SK-N-SH treated with all-trans-retinoic acid at 6 μM for 48 hours (cell line): ENCODE results near the gene RFX8.

Source experiments
- ATAC-seq: fragments of 200-7000 bp; cut with Tn5 transposase; 3 replicates; pipeline ENCODE4 v1.9.1; 2020; ENCODE audit warnings: mild to moderate bottlenecking, moderate library complexity
- ARNTL ChIP-seq: fragments of 450-650 bp; formaldehyde crosslinking; IDR thresholded peaks from 2 replicates; pipeline ENCODE4 v1.5.0; 2020; ENCODE audit warnings: low read depth, mild to moderate bottlenecking, moderate library complexity, borderline replicate concordance
- BACH2 ChIP-seq: fragments of 250-450 bp; sonication (Bioruptor Pico); IDR thresholded peaks from 2 replicates; pipeline ENCODE4 v1.9.0; 2021; ENCODE audit warnings: mild to moderate bottlenecking, borderline replicate concordance
- CSDC2 ChIP-seq: fragments of 250-450 bp; sonication (Bioruptor Pico); IDR thresholded peaks from 2 replicates; pipeline ENCODE4 v1.5.0; 2020; ENCODE audit warnings: mild to moderate bottlenecking, moderate library complexity
- ESRRG ChIP-seq: fragments of 250-450 bp; sonication (Bioruptor Pico); IDR thresholded peaks from 2 replicates; pipeline ENCODE4 v1.6.1; 2021; ENCODE audit warnings: mild to moderate bottlenecking
- GLIS3 ChIP-seq: fragments of 250-450 bp; sonication (Bioruptor Pico); IDR thresholded peaks from 2 replicates; pipeline ENCODE4 v1.5.0; 2020; ENCODE audit warnings: mild to moderate bottlenecking, moderate library complexity
- ISL1 ChIP-seq: fragments of 250-450 bp; sonication (Bioruptor Pico); IDR thresholded peaks from 2 replicates; pipeline ENCODE4 v2.1.2; 2022; ENCODE audit warnings: mild to moderate bottlenecking, moderate library complexity
- PPARA ChIP-seq: fragments of 250-450 bp; sonication (Bioruptor Pico); IDR thresholded peaks from 2 replicates; pipeline ENCODE4 v1.5.0; 2020; ENCODE audit warnings: mild to moderate bottlenecking, borderline replicate concordance
- RARB ChIP-seq: fragments of 250-450 bp; sonication (Bioruptor Pico); IDR thresholded peaks from 2 replicates; pipeline ENCODE4 v1.8.0; 2021; ENCODE audit warnings: mild to moderate bottlenecking, moderate library complexity
- SNAI2 ChIP-seq: fragments of 250-450 bp; sonication (Bioruptor Pico); IDR thresholded peaks from 2 replicates; pipeline ENCODE4 v1.5.0; 2020; ENCODE audit warnings: mild to moderate bottlenecking, moderate library complexity
- TCF4 ChIP-seq: fragments of 250-450 bp; sonication (Bioruptor Pico); IDR thresholded peaks from 2 replicates; pipeline ENCODE4 v1.8.0; 2021; ENCODE audit warnings: mild to moderate bottlenecking, moderate library complexity, borderline replicate concordance
- TOX ChIP-seq: fragments of 250-450 bp; sonication (Bioruptor Pico); IDR thresholded peaks from 2 replicates; pipeline ENCODE4 v1.8.0; 2021; ENCODE audit warnings: mild to moderate bottlenecking, moderate library complexity, borderline replicate concordance
- ZC3H10 ChIP-seq: fragments of 250-450 bp; sonication (Bioruptor Pico); IDR thresholded peaks from 2 replicates; pipeline ENCODE4 v1.5.1; 2021; ENCODE audit warnings: mild to moderate bottlenecking, moderate library complexity
- ZFP3 ChIP-seq: fragments of 250-450 bp; sonication (Bioruptor Pico); IDR thresholded peaks from 2 replicates; pipeline ENCODE4 v1.5.0; 2020; ENCODE audit warnings: mild to moderate bottlenecking, moderate library complexity
- ZFP30 ChIP-seq: fragments of 450-650 bp; formaldehyde crosslinking; IDR thresholded peaks from 2 replicates; pipeline ENCODE4 v1.5.0; 2022; ENCODE audit warnings: mild to moderate bottlenecking, moderate library complexity
- ZNF565 ChIP-seq: fragments of 450-650 bp; formaldehyde crosslinking; conservative IDR thresholded peaks from 2 replicates; pipeline ENCODE4 v1.5.0; 2020; ENCODE audit warnings: low read depth, mild to moderate bottlenecking, moderate library complexity
- ZNF70 ChIP-seq: fragments of 450-650 bp; formaldehyde crosslinking; IDR thresholded peaks from 2 replicates; pipeline ENCODE4 v1.5.0; 2020; ENCODE audit warnings: mild to moderate bottlenecking, moderate library complexity
- ZNF8 ChIP-seq: fragments of 450-650 bp; formaldehyde crosslinking; IDR thresholded peaks from 2 replicates; pipeline ENCODE4 v1.5.0; 2020; ENCODE audit warnings: mild to moderate bottlenecking, moderate library complexity
- TF ChIP-seq, protein P1 (sequence below): fragments of 250-450 bp; sonication (Bioruptor Pico); IDR thresholded peaks from 2 replicates; pipeline ENCODE4 v1.8.0; 2020; ENCODE audit warnings: mild to moderate bottlenecking, moderate library complexity, borderline replicate concordance
- TF ChIP-seq, protein P2 (sequence below): fragments of 250-450 bp; sonication (Bioruptor Pico); IDR thresholded peaks from 2 replicates; pipeline ENCODE4 v1.8.0; 2021; ENCODE audit warnings: low read depth, mild to moderate bottlenecking, moderate library complexity, borderline replicate concordance
- TF ChIP-seq, protein P3 (sequence below): fragments of 250-450 bp; sonication (Bioruptor Pico); IDR thresholded peaks from 2 replicates; pipeline ENCODE4 v1.5.1; 2020; ENCODE audit warnings: low read depth, mild to moderate bottlenecking, moderate library complexity
- TF ChIP-seq, protein P4 (sequence below): fragments of 250-450 bp; sonication (Bioruptor Pico); IDR thresholded peaks from 2 replicates; pipeline ENCODE4 v1.5.0; 2020; ENCODE audit warnings: mild to moderate bottlenecking, moderate library complexity

RFX8 gene

DNA sequence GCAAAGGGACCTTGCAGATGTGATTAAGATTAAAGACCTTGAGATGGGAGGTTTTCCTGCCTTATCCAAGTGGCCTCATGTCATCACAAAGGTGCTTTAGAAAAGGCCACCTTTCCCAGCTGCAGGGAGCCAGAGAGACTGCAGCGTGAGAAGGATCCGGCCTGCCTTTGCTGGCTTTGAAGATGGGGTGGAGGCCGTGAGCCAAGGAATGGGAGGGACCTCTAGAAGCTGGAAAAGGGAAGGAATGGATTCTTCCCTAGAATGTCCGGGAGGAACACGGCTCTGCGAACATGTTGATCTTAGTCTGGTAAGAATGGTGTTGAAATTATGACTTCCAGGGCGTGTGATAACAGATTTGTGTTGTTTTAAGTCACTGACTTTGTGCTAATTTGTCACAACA, 47.7 kb downstream of the RFX8 start:
- ATAC-seq: no peak
- TF ChIP-seq ZNF70 (CRISPR knock-in tag): no peak
- no peak for TF ChIP-seq CSDC2
- TF ChIP-seq ARNTL: no peak
- TF ChIP-seq TCF4: no peak
- TF ChIP-seq ZNF8 (CRISPR knock-in tag): no peak
- no peak for TF ChIP-seq ESRRG (CRISPR knock-in tag)
- TF ChIP-seq, protein P1, sequence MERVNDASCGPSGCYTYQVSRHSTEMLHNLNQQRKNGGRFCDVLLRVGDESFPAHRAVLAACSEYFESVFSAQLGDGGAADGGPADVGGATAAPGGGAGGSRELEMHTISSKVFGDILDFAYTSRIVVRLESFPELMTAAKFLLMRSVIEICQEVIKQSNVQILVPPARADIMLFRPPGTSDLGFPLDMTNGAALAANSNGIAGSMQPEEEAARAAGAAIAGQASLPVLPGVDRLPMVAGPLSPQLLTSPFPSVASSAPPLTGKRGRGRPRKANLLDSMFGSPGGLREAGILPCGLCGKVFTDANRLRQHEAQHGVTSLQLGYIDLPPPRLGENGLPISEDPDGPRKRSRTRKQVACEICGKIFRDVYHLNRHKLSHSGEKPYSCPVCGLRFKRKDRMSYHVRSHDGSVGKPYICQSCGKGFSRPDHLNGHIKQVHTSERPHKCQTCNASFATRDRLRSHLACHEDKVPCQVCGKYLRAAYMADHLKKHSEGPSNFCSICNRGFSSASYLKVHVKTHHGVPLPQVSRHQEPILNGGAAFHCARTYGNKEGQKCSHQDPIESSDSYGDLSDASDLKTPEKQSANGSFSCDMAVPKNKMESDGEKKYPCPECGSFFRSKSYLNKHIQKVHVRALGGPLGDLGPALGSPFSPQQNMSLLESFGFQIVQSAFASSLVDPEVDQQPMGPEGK (CRISPR knock-in tag): no peak
- TF ChIP-seq RARB (CRISPR knock-in tag): no peak
- TF ChIP-seq, protein P2, sequence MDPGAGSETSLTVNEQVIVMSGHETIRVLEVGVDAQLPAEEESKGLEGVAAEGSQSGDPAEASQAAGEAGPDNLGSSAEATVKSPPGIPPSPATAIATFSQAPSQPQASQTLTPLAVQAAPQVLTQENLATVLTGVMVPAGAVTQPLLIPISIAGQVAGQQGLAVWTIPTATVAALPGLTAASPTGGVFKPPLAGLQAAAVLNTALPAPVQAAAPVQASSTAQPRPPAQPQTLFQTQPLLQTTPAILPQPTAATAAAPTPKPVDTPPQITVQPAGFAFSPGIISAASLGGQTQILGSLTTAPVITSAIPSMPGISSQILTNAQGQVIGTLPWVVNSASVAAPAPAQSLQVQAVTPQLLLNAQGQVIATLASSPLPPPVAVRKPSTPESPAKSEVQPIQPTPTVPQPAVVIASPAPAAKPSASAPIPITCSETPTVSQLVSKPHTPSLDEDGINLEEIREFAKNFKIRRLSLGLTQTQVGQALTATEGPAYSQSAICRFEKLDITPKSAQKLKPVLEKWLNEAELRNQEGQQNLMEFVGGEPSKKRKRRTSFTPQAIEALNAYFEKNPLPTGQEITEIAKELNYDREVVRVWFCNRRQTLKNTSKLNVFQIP: no peak
- TF ChIP-seq ZNF565: no peak
- no peak for TF ChIP-seq PPARA (CRISPR knock-in tag)
- no peak for TF ChIP-seq TOX (CRISPR knock-in tag)
- TF ChIP-seq, protein P3, sequence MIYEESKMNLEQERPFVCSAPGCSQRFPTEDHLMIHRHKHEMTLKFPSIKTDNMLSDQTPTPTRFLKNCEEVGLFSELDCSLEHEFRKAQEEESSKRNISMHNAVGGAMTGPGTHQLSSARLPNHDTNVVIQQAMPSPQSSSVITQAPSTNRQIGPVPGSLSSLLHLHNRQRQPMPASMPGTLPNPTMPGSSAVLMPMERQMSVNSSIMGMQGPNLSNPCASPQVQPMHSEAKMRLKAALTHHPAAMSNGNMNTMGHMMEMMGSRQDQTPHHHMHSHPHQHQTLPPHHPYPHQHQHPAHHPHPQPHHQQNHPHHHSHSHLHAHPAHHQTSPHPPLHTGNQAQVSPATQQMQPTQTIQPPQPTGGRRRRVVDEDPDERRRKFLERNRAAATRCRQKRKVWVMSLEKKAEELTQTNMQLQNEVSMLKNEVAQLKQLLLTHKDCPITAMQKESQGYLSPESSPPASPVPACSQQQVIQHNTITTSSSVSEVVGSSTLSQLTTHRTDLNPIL: no peak
- no peak for TF ChIP-seq ISL1 (CRISPR knock-in tag)
- TF ChIP-seq, all 23 proteins: peak for 0

DNA sequence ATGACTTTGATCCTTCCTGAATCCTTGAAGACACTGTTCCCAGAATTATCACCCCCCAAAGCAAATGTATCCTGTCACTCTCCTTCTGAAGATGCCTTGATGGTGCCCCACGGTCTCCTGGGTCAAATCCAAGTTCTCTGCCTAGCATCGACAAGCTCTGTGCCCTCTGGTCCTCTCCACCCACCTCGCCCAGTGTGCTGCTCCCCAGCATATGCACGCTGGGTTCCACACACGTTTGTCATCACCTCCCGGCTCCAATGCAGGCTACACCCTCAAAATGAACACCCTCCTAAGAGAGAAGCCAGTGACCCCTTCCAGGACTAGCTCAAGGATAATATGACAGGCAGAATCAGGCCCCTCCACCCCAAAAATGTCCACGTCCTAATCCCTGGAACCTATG, 48.1 kb downstream of the RFX8 start:
- no peak for TF ChIP-seq RARB (CRISPR knock-in tag)
- TF ChIP-seq, all 23 proteins: peak for 0

DNA sequence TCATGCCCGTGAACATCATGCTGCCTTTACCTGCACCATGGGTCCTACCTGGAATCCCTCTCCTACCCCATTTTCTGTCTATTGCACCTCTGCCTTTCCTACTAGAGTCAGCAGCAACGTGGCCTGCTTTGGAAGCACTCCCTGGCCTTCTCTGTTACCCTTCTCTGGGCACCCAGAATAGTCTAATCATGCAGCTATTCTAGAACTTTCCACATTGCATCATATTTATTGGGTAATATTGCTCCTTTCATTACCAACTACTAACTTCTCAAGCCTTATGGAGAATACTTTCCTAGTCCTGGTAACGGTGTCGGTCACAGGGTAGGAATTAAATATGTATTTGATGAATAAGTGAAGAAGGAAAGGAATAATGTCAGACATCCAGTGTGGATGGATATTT, 54.3 kb downstream of the RFX8 start:
- ATAC-seq: no peak
- TF ChIP-seq ZC3H10 (CRISPR knock-in tag) (no peak), PPARA (CRISPR knock-in tag) (no peak), ISL1 (CRISPR knock-in tag) (no peak), BACH2 (CRISPR knock-in tag) (no peak), CSDC2 (no peak), GLIS3 (no peak), ZFP30 (CRISPR knock-in tag) (no peak), ZNF565 (no peak), ZFP3 (CRISPR knock-in tag) (no peak), ZNF8 (CRISPR knock-in tag) (no peak), TCF4 (no peak), TOX (CRISPR knock-in tag) (no peak), ESRRG (CRISPR knock-in tag) (no peak), SNAI2 (CRISPR knock-in tag) (no peak)
- TF ChIP-seq, protein P3: no peak
- TF ChIP-seq, protein P1 (CRISPR knock-in tag): no peak
- TF ChIP-seq, protein P4, sequence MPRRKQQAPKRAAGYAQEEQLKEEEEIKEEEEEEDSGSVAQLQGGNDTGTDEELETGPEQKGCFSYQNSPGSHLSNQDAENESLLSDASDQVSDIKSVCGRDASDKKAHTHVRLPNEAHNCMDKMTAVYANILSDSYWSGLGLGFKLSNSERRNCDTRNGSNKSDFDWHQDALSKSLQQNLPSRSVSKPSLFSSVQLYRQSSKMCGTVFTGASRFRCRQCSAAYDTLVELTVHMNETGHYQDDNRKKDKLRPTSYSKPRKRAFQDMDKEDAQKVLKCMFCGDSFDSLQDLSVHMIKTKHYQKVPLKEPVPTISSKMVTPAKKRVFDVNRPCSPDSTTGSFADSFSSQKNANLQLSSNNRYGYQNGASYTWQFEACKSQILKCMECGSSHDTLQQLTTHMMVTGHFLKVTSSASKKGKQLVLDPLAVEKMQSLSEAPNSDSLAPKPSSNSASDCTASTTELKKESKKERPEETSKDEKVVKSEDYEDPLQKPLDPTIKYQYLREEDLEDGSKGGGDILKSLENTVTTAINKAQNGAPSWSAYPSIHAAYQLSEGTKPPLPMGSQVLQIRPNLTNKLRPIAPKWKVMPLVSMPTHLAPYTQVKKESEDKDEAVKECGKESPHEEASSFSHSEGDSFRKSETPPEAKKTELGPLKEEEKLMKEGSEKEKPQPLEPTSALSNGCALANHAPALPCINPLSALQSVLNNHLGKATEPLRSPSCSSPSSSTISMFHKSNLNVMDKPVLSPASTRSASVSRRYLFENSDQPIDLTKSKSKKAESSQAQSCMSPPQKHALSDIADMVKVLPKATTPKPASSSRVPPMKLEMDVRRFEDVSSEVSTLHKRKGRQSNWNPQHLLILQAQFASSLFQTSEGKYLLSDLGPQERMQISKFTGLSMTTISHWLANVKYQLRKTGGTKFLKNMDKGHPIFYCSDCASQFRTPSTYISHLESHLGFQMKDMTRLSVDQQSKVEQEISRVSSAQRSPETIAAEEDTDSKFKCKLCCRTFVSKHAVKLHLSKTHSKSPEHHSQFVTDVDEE (CRISPR knock-in tag): no peak
- TF ChIP-seq, protein P2: no peak

More for the DNA sequence above, 48.1 kb downstream of the RFX8 start:
- no peak for ATAC-seq
